HG03558 (cell line): ENCODE data around the gene MIX23.

Source experiments
- ATAC-seq: cut with Tn5 transposase; IDR thresholded peaks from one replicate; pipeline ENCODE4 v1.9.1; 2021; ENCODE audit warnings: moderate number of reproducible peaks; ENCODE audit not compliant: unreplicated experiment; ENCODE audit errors: extremely low read depth

Gene MIX23

GRCh38 chr3:122353893-122354401 lies 29.1 kb downstream of the MIX23 start:
- ATAC-seq, result no peak

- ATAC-seq, result no peak
These were observed 29.8 kb downstream of the MIX23 start for GRCh38 chr3:122353215-122353614.

- no peak for ATAC-seq
These were observed 31.4 kb downstream of the MIX23 start for GRCh38 chr3:122351612-122352011.

DNA sequence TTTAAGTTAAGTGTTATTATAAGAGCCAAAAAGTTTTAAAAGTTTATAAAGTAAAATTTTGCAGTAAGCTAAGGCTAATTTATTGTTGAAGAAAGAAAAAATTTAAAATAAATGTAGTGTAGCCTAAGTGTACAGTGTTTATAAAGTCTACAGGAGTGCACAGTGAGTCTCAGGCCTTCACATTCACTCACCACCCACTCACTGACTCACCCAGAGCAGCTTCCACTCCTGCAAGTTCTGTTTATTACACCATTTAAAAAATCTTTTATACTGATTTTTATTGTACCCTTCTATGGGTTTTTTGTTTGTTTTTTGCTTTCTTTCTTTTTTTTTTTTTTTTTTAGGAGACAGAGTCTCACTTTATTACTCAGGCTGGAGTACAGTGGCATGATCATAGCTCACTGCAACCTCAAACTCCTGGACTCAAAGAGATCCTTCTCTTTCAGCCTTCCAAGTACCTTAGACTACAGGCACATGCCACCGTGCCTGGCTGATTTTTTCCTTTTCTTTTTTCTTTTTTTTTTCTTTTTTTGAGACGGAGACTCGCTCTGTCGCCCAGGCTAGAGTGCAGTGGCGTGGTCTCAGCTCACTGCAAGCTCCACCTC lies 32.1 kb downstream of the MIX23 start:
- no peak for ATAC-seq

- ATAC-seq, result no peak
These were observed 33.9 kb downstream of the MIX23 start for GRCh38 chr3:122349171-122349570.

DNA sequence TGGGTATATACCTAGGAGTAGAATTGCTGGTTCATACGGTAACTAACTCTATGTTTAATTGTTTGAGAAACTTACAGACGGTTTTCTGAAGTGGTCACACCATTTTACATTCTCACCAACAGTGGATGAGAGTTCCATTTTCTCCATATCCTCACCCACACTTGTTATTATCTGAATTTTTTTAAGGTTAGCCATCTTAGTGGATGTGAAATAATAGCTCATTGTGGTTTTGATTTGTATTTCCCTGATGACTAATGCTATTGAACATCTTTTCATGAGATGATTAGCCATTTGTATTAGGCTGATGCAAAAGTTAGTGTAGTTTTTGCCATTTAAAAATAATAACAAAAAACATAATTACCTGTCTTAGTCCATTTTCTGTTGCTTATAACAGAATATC lies 39.4 kb downstream of the MIX23 start:
- ATAC-seq, result no peak

GRCh38 chr3:122342803-122343202 lies 40.2 kb downstream of the MIX23 start:
- ATAC-seq, result no peak

- no peak for ATAC-seq
These were observed 50.5 kb downstream of the MIX23 start for GRCh38 chr3:122332551-122332950.

- no peak for ATAC-seq
These were observed 51.1 kb downstream of the MIX23 start for GRCh38 chr3:122331886-122332285.

DNA sequence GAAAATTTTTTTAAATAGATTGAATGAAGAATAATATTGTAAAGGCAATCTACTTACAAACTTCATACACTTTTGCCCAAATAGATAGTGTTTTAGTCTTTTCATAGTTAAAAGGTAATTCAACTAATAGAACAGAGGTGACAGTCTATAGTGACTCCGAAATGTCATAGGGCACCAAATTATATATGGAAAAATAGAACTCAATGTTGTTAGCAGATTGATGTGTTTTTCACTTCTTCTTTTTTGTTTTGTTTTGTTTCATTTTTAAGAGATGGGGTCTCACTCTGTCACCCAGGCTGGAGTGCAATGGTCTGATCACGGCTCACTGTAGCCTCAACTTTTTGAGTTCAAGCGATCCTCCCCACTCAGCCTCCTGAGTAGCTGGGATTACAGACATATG lies 57.3 kb downstream of the MIX23 start:
- no peak for ATAC-seq

DNA sequence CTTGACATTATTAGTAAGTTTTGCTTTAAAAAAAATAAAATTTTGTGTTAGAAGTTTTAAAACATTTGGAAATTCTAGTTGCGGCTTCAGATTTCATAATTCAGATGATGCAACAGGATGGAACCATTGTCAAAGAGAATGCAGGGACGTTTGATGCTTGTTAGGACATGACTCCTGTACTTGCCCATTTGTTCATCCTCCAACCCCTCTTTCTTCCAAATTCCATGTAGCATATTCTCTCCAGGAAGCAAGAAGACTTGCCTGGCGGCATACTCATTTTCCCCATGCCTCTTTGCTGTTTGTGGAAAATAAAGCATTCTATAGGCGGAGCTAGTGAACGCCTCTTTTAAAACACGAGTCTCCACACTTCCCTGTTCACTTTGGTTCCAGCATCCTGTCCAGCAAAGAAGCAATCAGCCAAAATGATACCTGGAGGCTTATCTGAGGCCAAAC lies 58.1 kb downstream of the MIX23 start, which contains the start of gene CSTA:
Gene CSTA, plus strand, starts transcription at position 378 of the 453 bp plus-strand sequence. Its CDS starts 45 bp downstream, at position 423.
- no peak for ATAC-seq

- ATAC-seq, result no peak
These were observed 60.6 kb downstream of the MIX23 start for GRCh38 chr3:122322095-122323075.

DNA sequence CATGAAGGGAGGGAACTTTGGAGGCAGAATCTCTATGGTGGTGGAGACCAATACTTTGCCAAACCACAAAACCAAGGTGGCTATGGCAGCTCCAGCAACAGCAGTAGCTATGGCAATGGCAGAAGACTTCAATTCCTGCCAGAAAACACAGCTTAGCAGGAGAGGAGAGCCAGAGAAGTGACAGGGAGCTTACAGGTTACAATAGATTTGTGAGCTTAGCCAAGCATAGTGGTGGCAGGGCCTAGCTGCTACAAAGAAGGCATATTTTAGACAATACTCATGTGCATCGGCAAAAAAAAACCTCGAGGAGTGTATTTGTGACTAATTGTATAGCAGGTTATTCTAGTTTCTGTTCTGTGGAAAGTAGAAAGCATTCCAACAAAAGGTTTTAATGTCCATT lies 64.4 kb downstream of the MIX23 start:
- ATAC-seq, result no peak

DNA sequence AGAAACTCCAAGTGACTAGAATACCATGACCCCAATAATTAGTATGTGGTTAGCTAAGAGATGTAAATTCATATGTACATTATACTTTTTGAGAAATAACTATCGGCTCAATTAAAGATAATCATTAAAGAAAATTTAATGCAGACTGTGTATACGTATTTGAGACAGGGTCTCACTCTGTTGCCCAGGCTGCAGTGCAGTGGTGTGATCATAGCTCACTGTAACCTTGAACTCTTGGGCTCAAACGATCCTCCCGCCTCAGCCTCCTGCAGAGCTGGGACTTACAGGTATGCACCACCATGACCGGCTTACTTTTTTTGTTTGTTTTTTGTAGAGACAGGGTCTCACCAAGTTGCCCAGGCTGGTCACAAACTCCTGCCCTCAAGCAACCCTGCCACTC lies 66.7 kb downstream of the MIX23 start:
- no peak for ATAC-seq

DNA sequence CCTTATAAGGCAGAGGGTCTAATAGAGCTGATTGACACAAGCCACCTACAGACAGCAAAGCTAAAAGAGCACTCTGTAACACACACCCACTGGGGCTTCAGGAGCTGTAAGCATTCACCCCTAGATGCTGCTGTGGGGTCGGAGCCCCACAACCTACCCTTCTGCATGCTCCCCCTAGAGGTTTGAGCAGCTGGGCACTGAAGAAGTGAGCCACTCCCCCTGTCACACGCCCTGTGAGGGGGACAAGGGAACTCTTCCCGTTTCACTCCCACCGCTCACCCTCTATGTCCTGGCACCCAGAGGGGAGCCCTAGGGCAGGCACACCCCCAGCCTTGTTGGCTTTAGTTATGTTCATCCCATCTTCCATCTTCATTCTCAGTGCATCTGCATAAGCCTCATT lies 67.4 kb downstream of the MIX23 start:
- no peak for ATAC-seq

DNA sequence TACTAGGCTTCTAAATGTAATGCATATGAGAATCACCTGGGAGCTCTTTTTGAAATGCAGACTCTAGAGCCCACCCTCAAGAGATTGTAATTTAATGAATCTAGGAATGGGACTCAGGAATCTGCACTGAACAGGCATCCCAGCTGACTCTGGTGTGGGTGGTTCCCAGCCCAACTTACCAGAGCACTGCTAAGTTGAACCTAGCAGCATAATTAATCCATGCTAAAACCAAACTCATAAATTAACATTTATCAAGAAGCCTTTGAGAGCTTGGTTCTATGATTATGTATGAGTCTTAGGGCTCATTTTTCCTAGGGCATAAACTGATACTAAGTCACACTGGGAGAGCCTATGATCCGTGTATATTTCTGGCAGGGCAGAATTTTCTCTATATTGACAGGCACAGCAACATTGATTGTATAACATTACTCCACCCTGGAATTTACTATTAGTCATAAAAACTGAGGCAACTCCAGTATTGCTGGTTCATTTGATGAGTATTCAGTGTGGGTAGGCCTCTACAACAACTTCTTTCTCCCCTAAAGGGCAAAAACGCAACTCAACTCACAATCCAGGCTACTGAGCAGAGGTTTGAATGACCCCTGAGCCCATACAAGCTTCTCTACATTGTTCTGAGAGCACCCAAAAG lies 68.7 kb downstream of the MIX23 start:
- ATAC-seq, result no peak

DNA sequence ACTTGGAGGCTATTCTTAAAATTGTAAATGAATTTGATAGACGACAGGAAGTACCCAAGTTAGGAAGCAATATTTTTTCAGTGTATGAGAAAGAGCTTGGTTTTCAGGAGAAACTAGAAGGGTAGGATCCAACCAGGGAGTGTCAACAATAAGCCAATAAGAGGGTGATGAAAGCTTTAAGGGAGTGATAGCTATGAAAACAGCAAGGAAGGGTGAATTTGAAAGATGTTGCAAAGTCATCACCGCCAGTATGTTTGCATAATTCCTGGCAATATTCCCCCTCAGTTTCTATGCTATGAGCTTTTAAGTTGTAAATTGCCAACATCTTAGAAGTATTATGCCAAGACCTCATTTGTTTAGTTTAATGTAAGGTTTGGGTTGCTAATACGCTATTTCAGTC lies 69.8 kb downstream of the MIX23 start:
- ATAC-seq, result no peak

DNA sequence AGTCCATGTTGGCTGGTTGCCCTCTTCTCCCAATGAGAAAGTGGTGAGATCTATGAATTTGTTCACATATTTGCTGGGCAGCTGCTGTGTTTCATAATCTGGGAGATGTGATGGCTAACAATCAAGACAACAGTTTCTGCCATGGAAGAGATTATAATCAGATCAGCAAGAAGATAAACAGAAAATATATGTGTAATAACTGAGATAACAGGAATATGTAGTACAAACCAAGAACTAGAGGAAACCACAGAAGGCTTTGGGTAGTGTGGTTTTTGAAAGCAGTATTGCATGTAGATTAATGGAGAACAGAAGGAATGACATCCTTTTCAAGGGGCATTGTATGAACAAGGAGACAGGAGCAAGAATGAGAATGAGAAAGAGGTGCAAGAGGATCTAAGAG lies 70.2 kb downstream of the MIX23 start:
- ATAC-seq, result no peak

DNA sequence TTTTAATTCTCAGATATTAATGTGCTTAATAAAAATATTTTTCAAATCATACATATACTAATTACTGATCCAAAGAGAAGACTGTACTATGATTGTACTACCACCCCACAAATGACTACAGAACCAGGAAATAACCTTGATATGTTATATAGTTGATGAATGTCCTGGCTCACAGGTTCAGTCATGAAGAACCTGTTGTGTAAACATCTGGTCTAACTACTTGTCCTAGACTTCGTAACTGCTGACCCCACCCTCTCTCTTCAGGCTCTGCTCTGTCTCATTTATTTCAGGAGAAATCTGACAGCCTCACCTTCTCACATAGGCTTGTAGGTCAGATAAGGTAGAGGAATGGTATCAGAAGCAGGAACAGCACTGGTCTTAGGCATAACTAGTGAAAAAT lies 72.7 kb downstream of the MIX23 start:
- no peak for ATAC-seq
